GM19043 (cell line): Measurements from ENCODE around the gene ENDOU.

Experiments
- ATAC-seq: cut with Tn5 transposase; IDR thresholded peaks from one replicate; pipeline ENCODE4 v1.9.1; 2021; ENCODE audit warnings: low read depth; ENCODE audit not compliant: unreplicated experiment

The ENDOU gene

DNA sequence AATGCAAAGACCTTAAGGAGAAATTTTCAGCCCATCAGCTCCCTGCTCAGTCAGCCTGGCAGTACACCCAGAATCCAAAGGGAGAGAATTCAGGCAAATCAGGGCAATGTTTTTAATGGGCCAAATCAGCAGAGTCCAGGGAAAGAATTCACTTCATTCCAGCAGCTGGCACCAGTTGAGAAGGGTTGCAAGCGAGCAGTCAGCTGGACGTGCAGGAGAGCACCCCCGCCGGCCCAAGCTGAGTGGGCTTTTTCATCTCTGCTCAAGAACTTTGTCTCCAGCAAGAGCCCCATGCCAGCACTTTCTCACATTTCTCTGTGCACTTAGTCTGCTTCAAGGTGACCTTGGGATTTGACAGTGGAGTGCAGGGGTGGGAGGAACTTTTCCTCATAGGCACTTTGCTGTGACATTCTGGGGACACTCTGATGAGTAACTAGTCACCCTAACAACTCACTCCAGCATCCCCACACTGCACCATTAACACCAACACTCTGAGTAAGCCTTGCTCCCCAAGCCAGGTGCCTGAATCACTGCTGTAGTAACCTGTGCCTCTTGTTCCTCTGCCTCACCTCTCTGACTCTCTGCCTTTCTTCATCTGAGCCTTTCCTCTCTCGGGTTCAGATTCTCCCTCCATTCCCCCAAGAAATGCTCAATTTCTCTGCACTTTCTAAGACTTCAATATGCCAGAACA, 2.2 kb downstream of the ENDOU start:
- ATAC-seq = no peak

DNA sequence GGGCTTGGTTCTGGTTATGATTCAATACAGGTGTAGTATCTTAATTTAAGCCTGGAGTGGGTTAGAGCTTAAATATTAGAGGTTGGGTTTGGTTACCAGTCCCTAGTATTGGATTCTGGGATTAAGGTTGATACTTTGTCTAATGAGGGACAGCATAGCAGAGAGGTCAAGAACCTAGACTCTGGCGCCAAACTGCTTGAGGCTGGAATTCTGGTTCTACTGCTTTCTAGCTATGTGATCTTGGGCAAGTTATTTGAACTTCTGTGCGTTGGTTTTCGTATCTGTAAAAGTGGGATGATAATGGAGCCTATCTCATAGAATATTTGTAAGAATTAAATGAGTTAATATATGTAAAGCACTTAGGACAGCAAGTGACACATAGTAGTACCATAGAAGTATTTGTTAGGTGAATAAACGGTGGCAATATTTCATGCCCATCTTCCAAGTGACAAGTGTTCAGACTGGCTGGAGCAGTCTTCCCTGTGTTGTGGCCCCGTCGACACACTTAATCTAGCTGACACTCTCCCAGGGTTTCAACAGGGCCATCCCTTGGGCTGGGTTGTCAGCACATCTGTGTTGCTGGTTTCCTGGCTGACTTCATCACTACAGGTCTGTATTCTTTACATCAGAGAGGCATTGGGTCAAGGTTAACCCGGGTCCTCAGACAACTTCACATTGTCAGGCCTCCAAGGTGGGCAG, 3.0 kb downstream of the ENDOU start:
- ATAC-seq = no peak

DNA sequence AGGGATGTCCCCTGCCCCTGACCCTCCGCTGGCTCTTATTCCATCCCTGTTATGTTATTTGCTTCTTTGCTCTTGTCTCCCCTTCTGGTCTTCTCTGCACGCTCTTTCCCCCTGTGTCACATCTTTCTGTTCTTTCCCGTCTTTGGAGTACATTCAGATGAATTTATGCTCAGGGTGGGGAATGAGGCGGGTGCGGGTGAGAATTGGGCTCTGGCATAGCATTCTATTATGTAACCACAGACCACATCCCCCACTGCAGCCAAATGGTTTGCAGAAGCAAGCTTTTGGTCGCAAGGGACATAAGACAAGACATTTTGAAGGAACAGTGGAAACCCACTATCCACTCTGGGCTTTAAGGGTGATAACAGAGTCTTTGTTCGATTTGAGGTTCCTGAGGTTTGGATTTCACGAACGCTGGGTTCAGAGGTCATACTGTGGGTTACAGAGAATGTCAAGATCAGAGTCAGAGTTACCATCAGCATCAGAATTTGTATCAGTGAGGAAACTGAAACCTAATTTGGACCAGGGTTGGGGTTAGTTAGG, 3.8 kb downstream of the ENDOU start:
- no peak for ATAC-seq

DNA sequence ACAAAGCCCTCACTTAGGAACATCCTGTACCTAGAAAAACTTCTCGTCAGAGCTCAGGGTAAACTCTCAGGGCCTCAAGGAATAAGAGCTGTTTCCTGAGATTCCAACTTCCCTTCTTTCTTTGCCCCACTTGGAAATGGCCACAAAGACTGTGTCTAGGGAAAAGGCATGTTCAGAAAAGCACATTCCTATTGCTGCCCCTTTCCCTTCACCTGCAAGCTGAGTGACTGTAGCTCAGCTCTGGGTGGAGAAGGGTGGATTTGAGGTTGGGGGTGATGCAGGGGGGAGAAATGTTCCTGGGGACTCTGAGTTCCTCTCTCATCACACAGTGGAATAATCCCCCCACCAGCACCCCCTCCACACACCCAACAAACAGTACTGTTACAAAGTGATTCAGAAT, 6.8 kb downstream of the ENDOU start:
- ATAC-seq = no peak

DNA sequence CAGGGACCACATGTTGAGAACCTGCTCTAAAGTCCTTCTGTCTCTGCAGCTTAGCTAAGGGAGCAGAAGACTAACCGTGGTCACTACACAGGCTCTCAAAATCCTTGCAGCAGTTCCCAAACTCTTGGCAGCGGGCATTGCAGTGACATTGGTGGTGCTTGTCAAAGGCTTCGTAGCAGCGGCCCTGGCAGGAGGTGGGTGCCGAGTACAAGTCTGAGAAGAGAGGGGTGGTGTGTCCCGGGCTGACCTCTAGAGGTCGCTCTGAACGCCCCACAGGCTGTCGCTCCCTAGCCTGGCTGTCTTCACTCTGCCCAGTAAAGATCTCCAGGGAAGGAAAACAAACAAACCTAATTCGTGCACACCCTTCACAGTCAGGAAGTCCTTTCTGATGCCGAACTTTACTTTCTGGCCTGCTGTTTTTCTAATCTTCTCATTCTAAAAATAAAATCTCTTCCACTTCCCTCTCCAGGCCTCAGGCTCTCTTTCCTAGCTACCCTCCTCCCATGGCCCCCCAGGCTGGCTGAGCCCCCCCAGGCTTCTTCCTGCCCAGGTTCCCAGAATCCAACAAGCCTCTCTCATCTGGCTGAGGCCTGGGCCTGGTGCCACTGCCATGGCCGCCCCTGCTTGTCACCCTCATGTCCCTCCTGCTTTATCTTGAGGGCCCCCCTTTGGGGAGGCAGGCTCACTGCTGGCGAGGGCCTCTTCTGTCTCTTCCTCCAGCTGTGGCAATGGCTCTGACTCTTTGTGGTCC, 7.7 kb downstream of the ENDOU start:
- ATAC-seq = no peak

DNA sequence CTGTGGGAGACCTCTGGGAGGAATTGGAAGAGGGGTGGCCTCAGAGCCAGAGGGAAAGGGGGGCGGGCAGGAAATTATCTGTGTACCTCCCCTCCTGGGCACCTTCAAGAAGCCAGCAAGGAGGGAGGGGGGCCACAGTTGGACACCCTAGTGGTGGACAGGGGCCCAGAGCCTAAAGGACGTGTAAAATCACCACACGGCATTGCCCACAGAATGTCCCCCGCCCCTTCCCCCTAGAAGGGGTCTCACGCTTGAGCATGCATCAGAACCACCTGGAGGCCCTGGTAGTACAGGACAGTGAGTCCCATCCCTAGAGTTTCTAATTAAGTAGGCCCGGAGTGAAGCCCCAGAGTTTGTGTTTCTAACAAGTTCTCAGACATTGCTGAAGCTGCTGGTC, 8.2 kb downstream of the ENDOU start:
- no peak for ATAC-seq

DNA sequence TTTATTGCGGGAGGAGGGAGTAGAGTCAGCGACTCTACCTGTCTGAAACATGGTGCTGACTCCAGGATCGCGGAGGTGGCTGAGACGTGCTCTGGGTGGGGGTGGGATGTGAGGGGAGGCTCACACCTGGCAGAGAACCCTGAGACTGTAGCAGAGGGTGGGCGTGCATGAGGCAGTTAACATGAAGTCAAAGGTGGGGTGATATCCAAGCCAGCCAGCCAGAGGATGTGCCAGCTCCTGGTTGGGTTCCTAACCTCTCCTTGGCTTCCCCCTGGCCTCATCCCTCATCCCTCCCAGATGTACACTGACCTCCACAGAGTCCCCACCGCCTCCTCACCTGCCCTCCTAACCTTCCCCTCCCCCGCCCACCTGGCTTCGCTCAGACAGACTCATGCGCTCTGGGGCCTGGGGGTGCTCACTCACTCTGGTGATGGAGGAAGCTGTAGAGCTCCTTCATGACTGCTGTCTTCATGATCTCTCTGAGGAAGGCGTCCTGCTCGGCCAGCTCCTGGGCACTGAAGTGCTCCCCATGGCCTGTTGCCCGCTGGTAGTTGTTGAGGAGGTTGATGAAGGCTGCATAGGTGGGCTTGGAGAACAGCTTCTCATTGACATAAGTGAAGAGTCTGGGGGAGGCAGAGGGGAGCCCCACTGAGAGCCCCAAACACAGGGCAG, 9.3 kb downstream of the ENDOU start:
- no peak for ATAC-seq

DNA sequence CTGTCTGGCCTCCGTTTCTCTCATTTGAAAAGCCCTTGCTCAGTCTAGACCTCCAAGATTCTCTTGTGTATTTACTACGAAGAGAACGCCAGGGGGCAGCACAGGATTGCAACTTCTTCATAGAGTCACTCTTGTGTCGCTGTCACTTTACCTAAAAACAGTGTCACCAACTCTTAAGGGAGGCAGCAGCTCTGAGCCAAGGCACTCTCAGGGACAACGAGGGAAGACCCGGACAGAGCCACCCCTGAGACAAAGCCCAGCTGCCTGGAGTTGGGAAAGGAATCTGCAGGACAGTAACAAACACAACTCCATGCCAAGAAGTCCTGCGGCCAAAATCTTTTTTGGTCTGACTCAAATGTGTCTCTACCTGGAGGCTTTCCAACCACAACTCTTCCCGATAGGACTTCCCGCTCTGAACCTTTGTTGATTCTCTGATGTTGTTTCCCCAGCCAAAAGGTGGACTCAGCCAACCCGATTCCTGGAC, 9.9 kb downstream of the ENDOU start:
- peak; percentile 75 for ATAC-seq

DNA sequence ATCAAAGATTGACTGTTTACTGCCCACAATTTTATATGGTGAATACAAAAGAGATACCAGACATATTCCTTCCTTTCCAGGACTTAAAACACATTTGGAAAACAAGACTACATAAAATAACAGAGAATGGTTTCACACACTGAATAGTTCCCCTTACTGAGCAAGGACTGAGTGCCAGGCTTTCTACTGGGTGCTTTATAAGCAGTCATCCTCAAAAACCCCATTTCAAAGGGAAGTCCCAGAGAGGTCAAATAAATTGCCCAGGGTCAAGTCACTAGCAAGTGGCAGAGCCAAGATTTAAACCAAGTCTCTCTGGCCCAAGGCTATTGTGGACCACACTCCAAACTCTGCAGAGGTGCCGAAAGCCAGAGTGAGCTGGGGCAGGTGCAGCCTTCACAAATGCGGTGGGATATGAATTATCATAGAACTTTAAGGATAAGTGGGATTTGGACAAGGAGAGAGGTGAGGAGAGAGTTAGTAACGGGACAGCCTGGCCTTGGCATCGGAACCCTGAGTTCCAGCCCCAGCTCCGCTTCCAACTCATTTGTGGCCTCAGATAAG, 10.4 kb downstream of the ENDOU start:
- no peak for ATAC-seq

DNA sequence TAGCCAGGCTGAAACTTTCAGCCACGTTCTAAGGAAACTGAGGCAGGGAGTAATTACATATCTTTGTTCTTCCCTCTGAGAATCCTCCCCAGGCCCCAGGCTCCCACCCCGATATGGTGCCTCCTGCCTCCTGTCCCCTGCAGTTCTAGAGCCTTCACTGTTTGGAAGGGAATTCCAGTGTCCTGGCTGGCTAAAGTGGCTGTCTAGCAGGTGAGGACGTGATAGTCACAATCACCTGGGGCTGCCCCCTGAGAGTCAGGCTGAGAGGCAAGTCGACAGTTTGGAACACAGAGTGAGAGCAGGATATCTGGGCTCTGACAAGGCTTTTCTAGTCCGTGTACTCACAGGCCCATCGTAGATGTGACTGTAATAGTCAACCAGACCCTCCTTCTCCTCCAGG, 13.1 kb downstream of the ENDOU start:
- ATAC-seq = no peak

DNA sequence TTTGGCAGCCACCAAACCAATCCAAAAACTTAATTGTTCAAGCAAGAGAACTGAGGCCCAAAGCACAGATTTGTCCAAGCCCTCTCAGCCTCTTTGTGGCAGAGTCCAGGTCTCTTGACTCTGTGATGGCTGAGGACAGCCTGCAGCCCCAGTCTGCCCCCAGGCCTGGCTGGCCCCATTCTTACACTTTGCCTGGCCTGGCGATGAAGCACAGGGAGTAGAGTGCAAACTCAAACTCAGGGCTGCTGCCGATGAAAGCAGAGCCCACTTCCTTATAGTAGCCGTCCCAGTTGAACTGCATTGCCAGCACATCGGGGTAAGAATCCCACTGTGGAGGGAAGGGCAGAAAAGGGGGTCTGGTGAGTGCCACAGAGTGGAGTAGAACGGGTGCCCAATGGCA, 13.8 kb downstream of the ENDOU start:
- no peak for ATAC-seq

DNA sequence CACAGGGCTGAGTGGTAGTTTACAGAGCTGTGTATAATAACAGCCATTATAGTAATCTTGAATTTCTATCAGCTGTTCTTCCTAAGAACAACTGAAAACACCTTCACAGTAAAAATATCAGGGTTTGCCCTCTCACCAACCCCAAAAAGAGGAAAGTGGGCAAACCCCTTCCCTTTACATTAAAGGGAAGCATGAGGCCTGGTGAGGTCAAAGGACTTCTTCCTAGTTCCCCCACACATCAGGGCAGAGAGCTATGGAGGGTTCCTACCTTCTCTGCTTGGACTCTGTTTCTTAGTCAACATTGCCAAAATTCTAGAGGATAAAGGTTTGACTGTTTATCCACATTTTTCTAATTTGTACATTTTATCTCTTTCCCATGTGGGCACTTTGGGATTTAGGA, 15.0 kb downstream of the ENDOU start:
- ATAC-seq = no peak

DNA sequence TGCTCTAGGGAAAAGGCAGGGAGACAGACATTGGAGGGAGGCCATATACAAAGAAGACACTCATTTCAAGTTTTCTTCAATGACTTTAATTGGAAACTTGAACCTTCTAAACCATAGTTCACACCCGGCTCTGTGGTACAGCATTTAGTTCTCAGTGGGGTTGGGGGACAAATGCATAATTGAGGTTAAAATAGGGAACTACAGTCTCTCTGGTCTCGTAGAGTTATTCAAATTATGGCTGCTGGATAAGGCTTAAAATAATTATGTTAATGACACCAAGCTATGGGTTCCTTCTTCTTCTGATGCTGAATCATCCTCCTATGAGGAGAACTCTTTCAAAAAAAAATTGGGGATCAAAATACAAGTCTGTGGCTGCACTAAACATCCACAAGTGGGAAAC, 15.6 kb downstream of the ENDOU start:
- no peak for ATAC-seq

DNA sequence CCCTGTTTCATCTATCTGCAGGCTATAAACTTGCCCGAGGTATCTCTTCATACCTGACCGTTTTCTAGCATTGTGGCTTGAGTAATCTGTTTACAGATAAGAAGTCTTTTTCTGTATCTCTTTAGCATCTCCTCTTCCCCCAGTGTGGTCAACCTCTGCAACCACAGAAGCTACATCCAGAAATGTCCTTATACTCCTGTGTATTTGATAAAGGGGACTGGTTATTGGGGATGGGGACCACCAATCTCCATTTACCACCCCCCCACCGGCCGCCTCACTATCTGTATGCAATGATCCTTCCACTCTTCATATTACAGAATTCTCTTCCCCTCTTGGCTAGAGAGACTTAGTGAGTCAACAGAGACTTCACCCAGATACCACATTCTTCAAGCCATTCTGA, 16.1 kb downstream of the ENDOU start:
- no peak for ATAC-seq

DNA sequence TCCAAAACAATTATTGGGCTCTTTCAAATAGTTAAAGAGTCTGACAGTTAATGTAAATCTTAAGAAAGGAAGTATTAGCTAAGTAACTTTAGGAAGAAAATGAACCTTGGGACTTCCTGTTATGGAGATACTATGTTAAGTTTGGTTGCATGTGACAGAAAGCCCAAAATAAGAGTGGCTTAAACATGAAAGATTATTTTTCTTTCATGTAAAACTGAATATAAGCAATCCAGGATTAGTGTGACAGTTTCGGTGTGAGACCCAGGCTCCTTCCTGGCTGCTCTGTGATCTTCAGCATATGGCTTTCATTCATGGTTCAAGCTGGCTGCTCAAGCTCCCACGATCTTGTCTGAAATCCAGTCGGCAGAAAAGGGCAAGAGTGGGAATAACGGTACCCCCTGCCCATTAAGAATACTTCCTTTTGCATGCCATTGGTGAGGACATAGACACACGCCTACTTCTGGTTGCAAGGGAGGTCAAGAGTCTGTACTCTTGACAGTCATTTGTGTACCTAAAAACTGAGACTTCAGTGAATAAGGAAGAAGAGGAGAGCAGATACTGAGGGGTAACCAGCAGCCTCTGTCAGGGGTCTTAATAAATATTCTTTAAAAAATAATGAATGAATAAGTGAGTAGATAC, 17.3 kb downstream of the ENDOU start:
- no peak for ATAC-seq

DNA sequence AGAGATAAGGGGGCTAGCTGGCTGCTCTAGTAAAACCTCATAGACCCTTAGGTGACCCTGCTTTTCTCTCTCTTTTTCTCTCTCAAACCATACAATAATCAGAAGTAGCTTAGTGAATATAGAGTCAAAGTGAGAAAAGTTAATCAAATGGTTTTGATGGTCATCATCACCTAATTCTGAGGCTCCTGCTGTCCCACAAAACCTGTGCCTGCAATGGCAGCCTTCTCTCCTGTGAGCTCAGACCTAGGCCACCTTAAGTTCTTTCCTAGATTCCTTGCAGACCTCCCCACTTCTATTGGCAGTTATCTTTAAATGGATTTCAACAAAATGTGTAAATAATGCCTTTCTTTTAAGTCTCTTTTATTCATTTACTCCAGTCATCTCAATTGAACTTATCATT, 17.9 kb downstream of the ENDOU start:
- ATAC-seq = no peak

DNA sequence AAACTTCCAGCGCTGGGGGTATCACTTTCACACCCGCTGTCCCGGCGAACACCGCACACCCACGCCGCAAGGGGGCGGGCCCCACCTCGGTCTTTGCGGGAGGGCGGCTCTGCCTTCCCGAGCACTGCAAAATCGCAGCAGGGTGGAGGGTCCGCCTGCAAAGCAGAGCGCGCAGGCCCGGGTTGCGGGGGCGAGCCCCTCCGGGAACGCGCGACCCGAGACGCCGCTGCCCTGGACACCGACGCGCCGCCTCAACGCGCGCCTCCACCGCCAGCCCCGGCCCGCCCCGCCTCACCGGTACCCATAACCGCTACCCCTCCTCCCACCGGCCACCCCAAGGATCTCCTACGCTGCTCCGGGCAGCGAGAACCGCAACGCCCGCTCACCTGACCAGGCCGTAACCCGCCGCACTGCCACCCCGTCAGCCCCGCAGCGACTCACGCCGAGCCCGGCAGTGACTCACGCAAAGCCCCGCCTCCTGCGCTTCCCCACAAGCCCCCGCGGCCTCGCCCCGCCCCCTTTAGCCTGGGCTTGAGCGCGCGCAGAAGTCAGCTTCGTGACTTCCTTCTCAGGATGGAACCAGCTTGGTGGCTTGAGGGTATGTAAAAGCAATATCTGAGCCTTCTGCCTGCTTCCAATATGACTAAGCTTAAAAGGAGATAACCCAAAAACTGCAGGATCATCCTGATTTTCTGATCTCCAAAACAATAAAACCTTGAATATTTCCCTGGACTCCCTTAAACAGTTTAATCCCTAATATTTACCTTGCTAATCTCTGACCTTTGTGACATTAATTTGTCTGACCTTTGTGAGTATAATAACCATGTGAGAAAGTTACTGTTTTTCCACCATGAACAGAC, 19.5 kb downstream of the ENDOU start, which contains the start of gene RPAP3:
Gene RPAP3, minus strand, starts transcription at position 465 of the 860 bp plus-strand sequence. CDS start 3,190 bp downstream, outside the sequence.
- peak; percentile 74 for ATAC-seq

DNA sequence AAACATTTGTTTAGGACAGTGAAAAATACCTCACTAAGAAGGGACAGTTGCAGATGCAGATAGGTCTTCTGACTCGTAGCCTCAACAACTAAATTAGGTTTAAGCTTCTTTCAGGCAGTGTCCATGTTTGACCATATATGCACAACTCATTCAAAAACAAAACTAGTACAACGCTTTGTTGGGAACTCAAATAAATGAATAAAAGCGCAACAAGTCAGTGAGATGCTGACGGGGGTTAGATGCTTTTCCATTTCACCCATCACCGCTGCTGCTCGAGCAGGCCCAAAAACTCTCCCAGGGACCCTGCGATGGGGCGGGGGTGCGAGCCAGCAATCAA, 20.1 kb downstream of the ENDOU start:
- ATAC-seq = no peak

DNA sequence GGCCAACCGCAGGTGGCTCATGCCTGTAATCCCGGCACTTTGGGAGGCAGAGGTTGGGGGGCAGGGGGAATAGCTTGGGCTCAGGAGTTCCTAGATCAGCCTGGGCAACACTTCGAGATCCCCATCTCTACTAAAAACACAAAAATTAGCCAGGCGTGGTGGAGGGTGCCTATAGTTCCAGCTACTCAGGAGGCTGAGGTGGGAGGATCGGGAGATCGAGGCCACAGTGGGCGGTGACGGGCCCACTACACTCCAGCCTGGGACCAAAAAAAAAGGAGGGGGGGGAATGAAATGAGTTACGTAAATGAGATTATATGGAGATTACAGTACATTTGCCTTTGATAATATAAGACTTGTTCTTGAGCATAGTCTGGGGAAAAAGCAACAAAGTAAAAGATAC, 20.6 kb downstream of the ENDOU start:
- ATAC-seq = no peak
